Right kidney (tissue), 9 donors: ENCODE results near the gene CYP2F1.
"Not testable (repeated sequence)": the region's sequence is repeated elsewhere in the genome, so short reads cannot be mapped to it uniquely, and the experiment has no call there.

ENCODE experiments used
- DNase-seq: peaks from one replicate; pipeline ENCODE4 v3.0.0-alpha.2; 2016
- long read RNA-seq, 8 donors: transcript quantifications; one replicate each; lab custom pipeline, GENCODE V29; 2026

Gene CYP2F1, protein sequence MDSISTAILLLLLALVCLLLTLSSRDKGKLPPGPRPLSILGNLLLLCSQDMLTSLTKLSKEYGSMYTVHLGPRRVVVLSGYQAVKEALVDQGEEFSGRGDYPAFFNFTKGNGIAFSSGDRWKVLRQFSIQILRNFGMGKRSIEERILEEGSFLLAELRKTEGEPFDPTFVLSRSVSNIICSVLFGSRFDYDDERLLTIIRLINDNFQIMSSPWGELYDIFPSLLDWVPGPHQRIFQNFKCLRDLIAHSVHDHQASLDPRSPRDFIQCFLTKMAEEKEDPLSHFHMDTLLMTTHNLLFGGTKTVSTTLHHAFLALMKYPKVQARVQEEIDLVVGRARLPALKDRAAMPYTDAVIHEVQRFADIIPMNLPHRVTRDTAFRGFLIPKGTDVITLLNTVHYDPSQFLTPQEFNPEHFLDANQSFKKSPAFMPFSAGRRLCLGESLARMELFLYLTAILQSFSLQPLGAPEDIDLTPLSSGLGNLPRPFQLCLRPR
- long read RNA-seq, donor 1: 0 reads
- long read RNA-seq, donor 2: 0 reads
- long read RNA-seq, donor 3: 0 reads
- long read RNA-seq, donor 4: 0 reads
- long read RNA-seq, donor 5: 0 reads
- long read RNA-seq, donor 6: 0 reads
- long read RNA-seq, donor 7: 0 reads
- long read RNA-seq, donor 8: 0 reads

DNA sequence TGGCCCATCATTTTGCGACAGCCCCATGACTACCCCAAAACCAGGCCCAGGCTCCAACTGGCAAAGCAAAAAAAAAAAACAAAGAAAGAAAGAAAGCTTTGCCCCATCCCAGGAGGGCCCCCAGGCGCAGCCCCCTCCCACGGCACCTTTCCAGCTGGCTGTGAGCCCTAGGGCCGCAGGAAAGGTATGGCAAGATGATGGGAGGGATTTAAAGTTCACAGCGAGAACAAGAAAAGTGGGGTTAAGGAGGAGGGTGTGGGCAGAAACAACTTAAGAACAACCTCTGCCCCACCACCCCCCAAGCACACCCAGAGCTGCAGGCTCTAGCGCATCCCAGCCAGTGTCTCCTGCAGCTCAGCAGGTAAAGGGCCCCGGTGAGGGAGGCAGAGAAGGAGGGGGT lies at the start of gene CYP2F1:
Gene CYP2F1 (plus strand): TSS at position 301 of the 400 bp plus-strand sequence. CDS start 1,757 bp downstream, outside the sequence.
- no peak for DNase-seq

- no peak for DNase-seq
Observed at GRCh38 chr19:41064974-41065569, 49.2 kb upstream of the CYP2F1 start.

DNA sequence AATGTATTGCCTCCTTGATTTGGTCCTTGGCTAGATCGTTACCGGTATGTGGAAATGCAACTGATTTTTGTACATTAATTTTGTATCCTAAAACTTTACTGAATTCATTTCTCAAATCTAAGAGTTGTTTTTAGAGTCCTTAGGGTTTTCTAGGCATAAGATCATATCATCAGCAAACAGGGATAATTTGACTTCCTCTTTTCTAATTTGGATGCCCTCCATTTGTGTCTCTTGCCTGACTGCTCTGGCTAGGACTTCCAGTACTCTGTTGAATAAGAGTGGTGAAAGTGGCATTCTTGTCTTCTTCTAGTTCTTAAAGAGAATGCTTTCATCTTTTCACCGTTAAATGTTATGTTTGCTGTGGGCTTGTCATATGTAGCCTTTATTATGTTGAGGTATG lies 37.9 kb upstream of the CYP2F1 start:
- no peak for DNase-seq

DNA sequence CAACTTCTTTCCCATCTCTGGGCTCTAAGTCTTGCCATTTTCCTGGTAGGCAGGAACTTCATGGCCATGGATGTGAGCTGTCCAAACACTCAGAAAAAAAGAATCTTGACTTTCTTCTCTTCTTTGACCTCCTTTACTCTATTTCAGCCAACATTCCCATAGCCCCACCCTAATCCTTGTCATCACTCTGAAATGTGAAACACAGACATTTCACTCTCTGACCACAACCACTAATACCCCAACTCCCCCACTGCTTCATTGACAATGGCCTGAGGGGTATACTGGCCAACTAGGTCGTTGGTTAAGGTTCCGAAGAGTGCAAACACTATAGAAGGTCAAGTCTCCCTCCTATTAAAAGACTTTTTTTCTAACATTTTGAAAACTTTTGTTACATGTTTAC lies 30.7 kb upstream of the CYP2F1 start:
- no peak for DNase-seq

- no peak for DNase-seq
Observed at GRCh38 chr19:41085748-41086415, 28.4 kb upstream of the CYP2F1 start.

DNA sequence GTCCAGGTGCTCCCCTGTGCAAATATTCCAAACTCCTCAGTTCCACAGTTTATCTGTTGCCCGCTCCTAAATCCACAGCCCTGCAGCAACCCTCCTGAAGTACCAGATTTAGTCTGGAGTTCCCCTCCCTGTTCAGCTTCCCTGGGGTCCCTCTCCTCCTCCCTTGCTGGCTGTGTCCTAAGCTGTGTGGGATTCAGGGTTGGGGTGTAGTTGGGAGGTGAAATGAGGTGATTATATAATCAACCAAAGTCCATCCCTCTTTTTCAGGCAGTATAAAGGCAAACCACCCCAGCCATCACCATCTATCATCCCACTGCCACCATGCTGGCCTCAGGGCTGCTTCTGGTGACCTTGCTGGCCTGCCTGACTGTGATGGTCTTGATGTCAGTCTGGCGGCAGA lies 26.1 kb upstream of the CYP2F1 start, which contains the start of gene CYP2A13:
Gene CYP2A13 (plus strand): TSS at position 301 of the 400 bp plus-strand sequence. CDS start 21 bp downstream, at position 322.
- no peak for DNase-seq

DNA sequence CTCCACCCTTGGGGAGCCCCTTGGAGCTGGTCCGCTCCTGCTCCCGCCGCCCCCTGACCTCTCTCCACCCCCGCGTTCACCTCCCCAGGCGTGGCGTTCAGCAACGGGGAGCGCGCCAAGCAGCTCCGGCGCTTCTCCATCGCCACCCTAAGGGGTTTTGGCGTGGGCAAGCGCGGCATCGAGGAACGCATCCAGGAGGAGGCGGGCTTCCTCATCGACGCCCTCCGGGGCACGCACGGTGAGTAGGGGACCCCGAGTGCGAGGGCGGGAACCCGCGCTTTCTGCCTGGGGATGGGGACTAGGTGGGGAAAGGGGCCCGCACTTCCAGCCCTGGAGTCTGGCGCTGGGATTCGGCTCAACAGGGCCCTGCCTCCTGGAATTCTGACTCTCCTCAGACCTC lies 24.3 kb upstream of the CYP2F1 start:
- no peak for DNase-seq

- no peak for DNase-seq
Observed at GRCh38 chr19:41095703-41096102, 18.5 kb upstream of the CYP2F1 start.

- no peak for DNase-seq
Observed at GRCh38 chr19:41096353-41096752, 17.9 kb upstream of the CYP2F1 start.

- no peak for DNase-seq
Observed at GRCh38 chr19:41097302-41097701, 16.9 kb upstream of the CYP2F1 start.

GRCh38 chr19:41098762-41099161 lies 15.5 kb upstream of the CYP2F1 start:
- no peak for DNase-seq

DNA sequence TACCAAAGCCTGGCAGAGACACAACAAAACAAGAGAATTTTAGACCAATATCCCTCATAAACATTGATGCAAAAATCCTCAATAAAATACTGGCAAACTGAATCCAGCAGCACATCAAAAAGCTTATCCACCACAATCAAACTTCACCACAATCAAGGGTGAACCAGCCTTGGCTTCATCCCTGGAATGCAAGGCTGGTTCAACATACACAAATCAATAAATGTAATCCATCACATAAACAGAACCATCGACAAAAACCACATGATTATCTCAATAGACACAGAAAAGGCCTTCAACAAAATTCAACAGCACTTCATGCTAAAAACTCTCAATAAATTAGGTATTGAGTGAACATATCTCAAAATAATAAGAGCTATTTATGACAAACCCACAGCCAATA lies 12.0 kb upstream of the CYP2F1 start:
- not testable (repeated sequence) for DNase-seq

GRCh38 chr19:41106177-41106576 lies 8.1 kb upstream of the CYP2F1 start:
- DNase-seq: no peak

DNA sequence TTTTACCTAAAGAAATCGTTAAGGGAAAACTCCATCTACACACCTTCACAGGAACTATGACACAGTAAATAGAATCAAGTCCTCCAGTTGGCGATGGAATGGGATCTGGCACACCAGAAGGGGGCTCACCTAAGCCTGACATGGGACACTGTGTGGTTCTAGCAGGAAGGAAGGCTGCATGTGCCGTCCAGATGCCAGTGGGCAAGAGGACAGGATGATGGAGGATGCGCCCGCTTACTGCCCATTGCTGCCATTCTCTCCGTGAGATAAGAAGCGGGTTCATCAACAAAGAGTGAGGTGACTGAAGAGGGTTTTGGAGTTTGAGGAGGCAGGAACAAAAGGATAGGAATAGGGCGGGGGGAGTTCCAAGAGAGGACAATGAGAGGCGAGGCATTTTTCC lies 2.9 kb upstream of the CYP2F1 start:
- DNase-seq: no peak

GRCh38 chr19:41111750-41112295 lies 2.4 kb upstream of the CYP2F1 start:
- no peak for DNase-seq

DNA sequence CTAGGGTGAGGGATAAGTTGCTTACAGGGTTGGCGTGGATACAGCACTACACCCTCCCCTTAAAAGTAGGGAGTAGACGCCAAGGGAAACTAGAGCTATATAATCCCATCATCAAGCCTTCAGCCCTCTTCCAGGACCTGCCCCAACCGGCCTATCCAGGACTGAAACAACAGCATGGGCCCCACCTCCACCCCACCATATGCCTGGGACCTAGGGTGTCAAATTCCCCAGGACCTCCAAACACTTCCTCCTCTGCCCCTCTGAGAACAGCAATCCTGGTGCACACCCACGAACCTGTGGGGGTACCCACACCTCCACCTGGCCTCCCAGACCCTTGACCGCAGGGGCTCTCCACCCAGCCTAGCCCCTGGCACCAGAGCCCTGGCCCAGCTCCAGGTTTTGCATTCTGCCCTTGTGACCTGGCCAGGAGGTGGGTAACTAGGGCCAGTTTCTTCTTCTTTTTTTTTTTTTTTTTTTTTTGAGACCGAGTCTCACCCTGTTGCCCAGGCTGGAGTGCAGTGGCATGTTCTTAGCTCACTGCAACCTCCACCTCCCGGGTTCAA lies 1.4 kb upstream of the CYP2F1 start:
- no peak for DNase-seq

DNA sequence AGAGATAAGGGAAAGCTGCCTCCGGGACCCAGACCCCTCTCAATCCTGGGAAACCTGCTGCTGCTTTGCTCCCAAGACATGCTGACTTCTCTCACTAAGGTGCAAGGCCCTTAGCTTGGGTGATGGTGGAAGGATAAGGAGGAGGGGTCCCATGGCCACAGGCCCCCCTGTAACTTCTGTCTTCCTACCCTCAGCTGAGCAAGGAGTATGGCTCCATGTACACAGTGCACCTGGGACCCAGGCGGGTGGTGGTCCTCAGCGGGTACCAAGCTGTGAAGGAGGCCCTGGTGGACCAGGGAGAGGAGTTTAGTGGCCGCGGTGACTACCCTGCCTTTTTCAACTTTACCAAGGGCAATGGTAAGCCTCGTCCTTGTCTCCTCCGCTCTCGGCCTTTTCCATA lies 2.0 kb downstream of the CYP2F1 start:
- no peak for DNase-seq

DNA sequence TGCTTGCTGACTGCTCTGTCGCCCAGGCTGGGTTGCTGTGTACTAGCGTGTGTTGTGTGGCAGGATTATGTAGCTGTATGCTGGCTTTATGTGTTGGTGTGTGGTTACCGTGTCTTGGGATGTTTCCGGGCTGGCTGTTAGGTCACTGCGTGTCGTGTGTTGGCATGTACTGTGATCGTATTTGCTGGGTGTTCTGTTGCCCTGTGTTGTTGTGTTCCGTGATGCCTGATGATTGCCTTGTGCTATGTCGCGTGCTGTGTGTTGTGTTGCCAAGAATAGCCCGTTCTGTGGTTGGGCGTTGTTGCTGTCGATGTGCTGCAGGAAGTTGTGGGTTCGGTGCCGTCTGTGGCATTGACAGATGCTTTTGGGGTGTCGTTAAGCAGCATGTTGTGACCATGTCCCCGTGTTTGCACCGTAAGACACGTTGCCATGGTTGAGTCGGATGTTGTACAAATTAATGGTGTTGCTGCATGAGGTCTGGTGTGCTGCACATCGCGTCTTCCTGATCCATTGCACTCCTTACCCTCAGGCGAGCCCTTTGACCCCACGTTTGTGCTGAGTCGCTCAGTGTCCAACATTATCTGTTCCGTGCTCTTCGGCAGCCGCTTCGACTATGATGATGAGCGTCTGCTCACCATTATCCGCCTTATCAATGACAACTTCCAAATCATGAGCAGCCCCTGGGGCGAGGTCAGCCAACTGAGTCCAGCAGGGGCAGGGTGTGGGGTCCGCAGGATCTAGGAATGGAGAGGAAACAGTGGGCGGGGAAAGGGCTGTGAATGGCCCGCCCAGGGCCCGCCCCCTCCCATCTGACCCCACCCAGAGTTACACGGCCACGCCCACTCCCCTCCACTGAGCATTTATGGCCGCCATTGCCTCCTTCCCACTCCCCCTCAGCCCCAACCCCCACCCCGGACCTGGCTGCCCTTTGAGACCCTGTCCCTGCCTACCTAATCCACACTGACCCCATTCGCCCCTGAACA lies 7.0 kb downstream of the CYP2F1 start:
- not testable (repeated sequence) for DNase-seq

DNA sequence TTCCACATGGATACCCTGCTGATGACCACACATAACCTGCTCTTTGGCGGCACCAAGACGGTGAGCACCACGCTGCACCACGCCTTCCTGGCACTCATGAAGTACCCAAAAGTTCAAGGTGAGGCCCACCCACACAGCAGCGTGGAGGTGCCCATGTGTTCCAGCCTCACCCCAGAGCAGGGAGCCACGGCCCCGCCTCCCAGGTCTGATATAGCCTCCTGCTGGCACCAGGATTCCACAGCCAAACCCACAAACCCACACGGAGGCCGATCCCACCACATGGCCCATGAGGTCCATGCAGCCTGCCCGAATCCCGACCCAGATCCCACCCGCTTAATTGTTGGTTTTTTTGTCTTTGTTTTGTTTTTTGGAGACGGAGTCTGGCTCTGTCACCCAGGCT lies 8.6 kb downstream of the CYP2F1 start:
- DNase-seq: not testable (repeated sequence)

DNA sequence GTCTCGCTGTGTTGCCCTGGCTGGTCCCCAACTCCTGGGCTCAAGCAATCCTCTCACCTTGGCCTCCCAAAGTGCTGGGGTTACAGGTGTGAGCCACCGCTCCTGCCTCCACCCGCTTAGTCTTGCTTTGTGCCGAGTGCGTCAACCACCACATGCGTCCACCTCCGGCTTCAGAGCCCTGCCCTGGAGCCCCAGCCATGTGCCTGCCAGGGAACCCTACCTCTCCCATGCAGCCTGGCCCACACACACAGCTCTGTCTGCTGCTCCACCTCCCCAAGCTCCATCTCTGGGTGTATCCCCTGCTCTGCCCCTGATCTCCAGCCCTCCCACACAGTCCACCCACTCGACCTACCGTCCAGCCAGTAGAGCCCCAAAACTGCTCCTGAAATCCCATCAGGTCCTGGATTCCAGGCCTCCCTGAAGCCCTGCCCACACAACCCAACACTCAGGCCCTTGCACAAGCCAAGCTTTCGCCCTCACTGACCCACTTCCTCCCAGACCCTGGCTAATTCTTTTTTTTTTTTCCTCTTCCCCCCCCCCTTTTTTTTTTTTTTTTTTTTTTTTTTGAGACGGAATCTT lies 9.6 kb downstream of the CYP2F1 start:
- no peak for DNase-seq
